GM19025 (cell line): ENCODE results near the gene RAD51B.
"Not testable (repeated sequence)": the region's sequence is repeated elsewhere in the genome, so short reads cannot be mapped to it uniquely, and the experiment has no call there.

ENCODE experiments used
- ATAC-seq: cut with Tn5 transposase; IDR thresholded peaks from one replicate; pipeline ENCODE4 v1.9.1; 2021; ENCODE audit warnings: mild to moderate bottlenecking, low read depth, moderate library complexity; ENCODE audit not compliant: unreplicated experiment

Gene RAD51B

DNA sequence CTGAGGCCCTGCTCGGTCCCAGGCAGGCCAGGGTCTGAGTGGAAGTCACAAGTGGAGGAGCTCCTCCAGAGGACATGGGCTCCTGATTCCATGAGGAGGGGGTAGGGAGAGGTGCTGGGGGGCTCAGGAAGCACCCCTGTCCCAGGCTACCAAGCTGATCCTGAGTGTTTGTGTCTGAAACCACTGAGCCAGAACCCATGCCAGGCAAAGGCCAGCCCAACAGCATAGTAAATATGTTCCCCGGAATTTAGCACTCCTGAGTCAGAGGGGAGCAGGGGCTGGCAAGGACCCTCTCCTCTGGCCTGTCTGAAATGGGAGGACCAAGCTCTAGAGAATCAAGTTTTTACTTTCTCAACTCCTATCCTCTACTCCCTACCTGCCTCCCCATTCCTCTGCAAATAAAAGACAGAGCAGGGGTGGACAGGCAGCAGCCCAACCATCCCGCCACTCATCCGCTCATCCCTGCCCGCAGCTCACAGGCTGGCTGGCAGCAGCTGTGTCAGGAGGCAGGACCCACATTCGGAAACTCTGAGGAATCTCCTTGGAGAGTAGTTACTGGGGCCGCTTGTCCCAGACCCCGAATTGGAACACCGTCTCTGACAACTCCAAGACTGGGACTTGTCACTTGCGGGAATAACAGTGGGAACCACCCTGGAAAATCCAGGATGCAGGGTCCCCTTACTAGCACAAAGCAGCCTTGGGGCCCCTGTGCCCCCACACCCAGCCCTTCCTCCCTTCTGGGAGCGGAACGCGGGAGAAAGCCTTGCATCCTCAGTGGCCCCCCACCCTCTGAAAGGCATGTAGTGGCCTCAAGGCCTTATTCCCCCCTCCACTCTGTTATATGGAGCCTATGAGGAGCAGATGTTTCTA is 870.7 kb downstream of the RAD51B start:
- no peak for ATAC-seq

DNA sequence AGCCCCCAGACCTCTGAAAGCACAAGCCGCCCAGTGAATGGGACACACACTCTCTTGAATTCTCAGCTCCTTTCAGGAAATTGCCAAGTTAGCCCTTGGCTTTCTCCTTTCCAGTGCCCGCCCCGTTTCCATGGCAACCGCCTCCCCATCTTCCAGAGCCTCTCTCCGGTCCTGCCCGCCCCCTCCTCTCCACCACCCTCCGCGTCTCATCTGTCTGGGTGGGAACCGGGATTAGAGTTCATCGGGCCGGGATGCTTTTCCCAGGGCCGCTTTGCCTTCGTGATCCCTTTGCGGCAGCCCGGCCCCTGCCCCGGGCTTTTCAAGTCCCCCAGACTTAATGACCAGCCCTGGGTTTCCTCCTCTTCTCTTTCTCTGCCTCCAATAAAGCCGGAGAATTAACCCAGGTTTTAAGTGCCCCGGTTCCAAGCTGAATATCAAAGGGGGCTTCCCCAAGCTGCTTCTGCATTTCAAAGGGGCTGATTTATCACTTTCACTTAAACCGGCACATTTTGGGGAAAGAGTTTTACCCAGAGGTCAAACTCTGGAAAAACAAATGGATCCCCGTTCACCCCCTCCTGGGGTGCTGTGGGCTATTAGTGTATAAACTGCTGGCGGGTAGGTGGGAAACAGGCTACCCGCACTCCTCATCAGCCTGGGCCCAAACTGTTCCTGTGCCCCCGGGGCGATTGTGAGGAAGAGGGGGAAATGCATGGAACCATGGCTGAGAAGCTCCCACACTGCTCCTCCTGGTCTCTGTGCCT is 871.6 kb downstream of the RAD51B start:
- no peak for ATAC-seq

DNA sequence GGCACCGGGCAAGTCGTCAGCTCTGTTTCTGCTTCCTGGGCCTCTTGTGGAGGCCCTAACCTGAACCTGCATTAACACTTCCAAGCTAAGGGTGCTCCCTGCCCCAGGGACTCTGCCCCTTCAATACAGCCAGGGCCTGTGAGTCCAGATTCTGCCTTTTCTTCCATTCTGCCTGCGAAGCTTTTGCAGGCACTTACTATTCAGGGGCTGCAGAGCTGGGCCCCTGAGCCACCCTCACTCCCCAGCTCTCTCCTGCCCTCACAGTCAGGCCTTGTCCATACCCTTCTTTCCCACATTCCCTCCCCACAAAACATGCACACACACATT is 872.2 kb downstream of the RAD51B start:
- no peak for ATAC-seq

DNA sequence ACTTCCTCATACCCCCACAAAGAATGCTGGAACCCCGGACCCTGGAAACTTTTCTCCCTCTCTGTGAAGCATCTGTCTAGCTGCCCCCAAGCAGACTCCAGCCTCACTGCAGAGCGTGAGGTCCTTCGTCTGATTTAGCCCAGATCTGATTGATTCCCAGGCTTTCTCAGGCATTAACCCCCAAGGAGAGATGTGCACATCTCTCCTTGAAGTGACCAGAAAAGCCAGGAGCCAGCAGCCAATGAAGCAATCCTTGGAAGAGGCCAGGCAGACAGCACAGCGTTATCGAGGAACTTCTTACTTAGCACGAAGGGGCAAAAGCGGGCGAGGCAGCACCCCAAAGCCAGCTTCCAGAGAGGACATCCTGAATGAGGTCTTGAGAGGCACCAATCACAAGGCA is 872.6 kb downstream of the RAD51B start:
- no peak for ATAC-seq

DNA sequence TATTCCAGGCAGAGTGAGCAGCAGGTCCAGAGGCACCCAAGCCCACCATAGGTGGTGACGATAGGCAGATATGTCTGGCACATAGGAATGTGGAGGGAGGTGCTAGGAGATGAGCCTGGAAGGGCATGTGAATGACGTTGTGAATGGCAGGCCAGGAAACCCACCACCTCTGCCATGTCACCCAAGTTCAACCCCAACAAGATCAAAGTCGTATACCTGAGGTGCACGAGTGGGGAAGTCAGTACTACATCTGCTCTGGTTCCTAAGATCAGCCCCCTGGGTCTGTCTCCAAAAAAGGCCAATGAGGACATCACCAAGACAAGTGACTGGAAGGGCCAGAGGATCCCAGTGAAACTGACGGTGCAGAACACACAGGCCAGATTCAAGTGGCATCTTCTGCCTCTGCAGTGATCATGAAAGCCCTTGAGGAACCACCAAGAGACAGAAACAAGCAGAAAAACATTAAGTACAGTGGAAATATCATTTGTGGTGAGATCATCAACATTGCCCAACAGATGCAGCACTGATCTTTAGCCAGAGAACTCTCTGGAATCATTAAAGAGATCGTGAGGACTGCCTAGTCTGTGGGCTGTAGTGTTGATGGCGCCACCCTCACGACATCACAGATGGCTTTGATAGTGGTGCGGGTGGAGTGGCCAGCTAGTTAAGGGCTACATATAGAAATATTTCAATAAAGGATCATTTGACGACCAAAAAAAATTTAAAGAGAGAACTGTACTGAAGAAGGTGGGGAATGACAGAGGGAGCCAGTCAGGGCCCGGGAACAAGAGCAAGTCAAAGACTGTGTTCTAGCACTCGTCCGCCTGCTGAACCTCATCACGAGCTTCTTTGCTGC is 873.6 kb downstream of the RAD51B start:
- ATAC-seq = no peak

DNA sequence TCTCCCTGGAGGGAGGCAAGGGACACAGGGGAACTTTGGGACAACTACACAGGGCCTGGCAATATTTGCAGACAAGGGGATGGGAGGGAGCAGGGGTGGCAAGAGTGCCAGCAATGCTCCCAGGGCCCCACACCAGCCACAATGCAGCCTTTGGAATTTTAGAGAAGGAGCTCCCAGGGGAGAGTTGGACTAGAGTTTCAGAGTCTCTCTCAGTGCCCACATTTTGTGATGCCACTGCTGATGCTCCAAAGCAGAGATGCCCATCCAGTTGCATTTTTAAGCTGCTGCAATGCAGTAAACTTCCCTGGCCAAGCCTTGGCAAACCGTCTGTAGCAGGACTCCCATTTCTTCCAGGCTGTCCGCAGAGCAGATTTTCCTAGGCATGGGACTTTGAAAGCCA is 874.3 kb downstream of the RAD51B start:
- no peak for ATAC-seq

DNA sequence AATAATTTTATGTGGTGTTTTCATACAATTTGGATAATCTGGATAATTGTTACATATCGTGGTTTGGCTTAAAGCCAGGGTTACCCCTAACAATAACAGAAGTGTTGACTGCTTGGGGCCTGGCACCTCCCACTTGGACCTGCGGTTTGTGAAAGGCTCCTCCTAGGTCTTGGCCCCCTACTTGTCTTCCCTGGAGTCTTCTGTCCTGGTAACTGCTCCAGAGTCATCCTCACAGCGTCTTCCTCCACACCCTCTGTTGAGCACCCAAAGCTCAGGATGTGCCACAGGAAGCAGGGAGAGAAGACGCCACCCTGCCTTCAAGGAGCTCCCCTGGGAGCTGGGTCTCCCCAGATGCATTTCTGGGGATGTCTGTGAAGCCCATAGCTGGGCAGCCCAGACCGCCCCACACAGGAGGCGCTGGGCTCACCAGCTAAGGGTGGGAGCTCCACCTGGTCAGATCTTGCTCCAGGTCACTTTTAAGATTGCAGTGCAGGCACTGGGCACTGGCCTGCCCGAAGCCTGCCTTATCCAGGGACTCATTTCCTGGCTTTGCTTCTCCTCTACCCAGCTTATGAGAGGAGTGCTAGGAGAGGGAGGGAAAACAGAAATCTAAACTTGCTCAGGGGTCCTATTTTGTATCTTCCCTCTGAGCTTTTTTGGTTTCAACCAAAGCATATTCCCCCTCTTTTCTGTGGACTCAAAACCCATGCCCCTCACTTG is 875.1 kb downstream of the RAD51B start:
- no peak for ATAC-seq

DNA sequence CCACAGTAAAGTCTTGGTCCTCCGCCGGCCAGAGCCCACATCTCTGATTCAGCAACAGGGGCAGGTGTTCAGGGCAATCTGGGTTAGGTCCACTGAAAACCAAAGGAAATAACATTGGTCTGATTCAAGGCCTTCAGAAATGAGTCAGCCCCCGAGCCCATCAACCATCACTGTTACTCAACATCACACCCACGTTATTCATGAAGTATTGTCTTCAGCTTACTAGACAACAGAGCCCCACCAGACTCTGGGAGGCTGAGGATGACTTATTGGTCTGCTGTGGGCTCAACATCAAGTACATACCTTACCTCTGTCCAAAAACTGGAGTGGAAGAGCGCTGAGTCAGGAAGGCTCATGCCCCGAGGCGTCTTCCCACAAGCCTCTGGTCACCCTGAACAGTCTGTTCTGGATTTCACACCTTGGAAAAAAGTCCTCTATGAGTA is 875.8 kb downstream of the RAD51B start:
- peak; percentile 85 for ATAC-seq

DNA sequence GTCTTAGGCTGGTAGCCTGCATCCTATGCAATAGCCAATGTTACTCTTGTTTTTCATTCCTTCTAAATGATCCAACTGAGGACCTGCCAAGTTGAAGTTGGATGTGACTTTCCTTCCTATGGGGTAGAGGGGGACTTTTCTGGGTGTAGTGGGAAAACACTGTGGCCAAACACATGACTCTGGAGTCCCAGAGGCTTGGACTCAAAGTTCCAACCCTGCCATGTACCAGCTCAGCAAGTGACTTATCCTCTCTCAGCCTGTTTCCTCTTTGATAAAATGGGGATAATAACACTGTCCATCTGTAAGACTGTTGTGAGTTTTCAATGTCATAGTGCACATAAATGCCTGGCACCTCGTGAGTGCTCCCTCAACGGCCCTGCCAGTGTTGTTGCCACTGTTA is 876.3 kb downstream of the RAD51B start:
- no peak for ATAC-seq

DNA sequence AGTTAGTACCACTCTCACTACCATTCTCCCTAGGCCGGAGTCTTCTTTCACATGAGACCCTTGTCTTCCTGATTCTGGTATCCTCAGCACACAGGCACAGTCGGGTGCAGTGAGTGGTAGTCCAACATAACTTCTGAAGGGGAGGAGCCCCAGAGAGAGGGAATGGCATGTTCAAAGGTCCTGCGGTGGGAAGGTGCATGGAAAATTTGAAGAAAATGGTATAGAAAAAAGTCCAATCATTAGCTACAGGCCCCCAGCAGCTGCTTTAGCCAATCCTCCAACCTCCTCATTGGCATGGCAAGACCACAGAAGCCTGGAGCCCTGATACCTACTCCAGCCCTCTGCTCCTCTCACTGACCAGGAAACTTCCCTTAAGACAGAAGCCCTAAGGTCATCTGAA is 876.7 kb downstream of the RAD51B start:
- no peak for ATAC-seq

DNA sequence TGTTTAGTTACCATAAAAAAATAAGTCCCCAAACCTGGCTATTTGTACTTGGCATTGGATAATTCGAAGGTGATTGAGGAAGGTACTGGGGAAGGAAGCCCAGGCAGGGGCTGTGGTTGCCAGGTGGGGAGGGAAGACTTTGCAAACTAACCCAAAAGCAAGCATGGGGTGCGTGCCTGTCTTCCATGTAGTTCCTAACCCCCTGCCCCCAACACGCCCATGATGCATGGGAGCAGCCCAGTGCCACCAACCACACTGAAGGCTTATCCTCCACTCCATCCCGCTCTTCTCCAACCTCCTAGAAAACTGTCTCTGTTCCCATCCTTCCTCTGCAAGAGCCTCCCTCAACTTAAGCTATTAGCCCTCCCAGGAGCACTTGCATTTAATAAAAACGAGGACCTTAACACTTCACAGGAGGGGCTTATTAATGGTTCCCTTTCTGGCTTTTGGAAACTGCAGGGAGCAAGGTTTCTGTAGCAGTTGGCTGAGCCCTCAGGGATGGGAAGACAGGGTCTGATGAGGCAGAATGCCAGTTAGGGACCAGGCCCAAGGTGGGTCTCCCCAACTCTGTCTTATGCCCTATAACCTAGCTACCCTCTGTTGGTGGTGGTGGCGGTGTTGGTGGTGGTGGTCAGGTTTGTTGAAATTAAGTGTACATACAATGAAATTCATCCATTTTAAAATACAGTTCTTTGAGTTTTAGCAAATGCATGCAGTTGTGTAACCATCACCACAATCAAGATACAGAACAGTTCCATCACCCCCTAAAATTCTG is 877.3 kb downstream of the RAD51B start:
- ATAC-seq = no peak

DNA sequence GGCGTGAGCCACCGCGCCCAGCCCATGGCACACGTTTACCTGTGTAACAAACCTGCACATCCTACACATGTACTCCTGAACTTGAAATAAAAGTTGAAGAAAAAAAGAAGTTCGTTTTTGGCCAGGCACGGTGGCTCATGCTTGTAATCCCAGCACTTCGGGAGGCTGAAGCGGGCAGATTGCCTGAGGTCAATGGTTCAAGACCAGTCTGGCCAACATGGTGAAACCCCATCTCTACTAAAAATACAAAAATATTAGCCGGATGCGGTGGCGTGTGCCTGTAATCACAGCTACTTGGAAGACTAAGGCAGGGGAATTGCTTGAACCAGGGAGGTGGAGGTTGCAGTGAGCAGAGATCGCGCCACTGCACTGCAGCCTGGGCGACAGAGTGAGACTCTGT is 879.2 kb downstream of the RAD51B start:
- not testable (repeated sequence) for ATAC-seq

DNA sequence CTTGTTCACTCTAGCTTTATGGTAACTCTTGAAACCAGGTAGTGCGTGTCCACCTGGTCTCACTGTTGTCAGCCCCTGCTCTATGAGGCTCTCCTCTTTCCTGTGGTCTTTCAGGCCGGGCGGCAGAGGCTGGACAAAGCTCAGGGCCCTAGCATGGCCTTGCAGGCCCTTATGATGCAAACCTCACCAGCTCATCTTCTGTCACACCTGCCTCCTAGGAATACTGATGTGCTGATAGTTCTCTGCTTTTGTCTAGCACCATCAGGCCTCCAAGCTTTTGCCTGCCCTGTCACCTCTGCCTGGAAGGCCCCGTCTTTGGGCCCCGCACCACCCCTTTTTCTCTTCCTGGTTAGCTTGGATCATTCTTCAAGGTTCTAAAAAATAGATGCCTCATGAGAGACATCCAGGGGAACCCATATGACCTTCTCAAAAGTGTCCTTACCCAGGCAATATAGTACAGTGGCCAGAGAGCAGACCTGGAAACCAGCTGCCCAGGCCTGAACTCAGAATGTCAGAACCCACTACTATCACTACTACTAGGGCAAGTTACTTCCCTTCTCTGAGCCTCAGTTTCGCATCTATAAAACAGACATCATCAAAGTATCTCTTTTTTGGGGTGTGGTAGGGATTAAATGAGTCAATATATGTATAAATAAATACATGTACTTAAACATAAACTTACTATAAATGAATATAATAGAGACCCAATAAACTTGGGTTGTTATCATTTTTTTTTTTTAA is 881.6 kb downstream of the RAD51B start:
- ATAC-seq = no peak

DNA sequence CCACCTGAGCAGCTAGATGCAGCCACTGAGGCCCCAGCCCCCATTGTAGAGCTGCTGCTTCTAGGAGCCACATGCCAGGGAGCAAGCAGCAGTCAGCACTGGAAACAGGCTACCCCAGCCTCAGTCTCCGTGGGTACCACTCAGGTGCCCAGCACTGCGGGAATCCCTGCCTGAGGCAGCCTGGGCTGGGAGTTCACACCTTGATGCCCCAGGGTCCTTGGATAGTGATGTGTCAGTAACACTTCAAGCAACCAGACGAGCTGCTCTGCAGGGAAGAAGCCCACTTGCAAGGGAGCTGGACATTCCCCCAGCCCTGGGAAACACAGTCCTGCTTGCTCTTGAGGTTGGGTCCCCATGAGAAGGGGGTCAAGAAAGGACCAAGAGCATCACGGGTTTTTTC is 882.6 kb downstream of the RAD51B start:
- no peak for ATAC-seq

DNA sequence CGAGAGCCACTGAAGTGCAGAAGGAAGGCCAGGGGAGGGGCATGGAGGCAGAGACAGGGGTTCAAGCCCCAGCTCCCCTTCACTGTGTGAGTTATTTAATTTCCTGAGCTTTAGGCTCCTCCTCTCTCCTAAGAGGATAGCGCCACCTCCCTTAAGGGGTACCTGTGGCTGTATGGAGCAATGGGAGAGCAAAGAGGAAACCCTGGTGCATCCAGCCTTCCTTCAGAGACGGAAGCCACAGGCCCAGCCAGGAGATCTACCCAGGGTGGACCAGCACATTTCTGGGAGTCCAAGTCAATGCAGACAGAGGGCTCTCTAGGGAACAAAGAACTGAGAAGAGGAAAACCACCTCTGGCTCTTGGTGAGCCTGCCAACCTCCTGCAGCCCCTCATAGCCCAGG is 883.0 kb downstream of the RAD51B start:
- ATAC-seq = no peak

DNA sequence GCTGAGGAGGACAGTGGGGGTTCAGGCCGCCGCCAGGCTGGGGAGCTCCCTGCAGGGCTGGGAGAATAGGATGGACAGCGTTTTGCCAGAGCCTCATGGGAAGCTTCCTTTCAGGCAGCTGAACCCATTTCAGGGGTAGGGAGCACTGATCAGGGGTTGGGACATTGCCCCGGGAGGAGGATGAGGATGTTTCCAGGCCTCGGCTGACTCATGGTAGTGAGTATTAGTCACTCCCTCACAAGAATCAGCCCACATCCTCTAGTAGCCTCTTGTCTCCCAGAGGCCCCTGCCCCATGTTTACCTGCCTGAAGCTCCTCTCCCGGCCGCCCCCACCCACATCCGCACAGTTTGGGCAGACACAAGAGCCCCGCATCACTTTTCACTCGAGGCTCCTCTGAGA is 883.5 kb downstream of the RAD51B start:
- ATAC-seq = no peak

DNA sequence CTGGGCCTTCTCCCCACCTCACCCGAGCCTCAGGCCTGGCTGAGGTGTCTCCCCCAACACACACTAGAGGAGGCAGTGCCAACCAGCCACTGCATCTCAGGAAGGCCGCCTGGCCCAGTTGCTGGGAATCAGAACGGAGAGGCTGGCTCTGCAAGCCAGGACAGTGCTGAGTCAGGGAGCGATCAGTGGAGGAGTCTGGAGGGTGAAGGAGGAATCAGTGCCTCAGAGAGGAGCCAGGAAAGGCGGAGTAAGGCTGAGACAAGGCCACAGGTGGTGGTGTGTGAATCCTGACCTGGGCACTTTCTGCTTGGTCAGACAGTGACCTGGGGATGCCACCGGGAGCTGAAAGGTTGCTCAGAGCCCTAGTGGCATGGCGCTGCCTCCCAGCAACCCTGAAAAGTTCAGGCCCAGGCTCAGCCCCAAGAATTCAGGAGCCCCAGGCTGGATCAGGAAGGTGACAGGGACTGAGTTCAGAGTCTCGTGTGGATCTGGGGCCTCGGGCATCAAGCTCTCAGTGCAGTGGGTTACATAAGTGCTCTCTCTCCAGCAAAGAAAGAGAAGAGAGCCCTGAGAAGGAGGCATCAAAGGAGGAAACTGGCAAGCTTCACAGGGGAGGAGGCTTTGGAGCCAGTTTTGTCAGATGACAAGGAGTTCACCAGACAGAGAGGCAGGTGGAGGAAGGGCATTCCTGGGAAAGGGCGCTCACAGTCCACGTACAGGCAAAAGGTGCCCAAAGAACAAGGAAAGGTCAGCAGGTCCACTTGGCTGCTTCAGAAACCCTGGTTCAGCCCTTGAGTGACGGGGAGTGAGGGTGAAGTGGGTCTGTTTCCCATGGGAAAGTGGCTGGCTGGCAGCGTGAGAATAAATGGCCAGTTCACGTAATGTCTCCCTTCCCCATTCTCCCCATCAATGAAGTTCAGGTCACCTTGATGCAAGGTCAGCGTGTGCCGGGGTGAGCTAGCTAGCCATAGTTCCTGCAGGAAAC is 885.4 kb downstream of the RAD51B start:
- no peak for ATAC-seq

DNA sequence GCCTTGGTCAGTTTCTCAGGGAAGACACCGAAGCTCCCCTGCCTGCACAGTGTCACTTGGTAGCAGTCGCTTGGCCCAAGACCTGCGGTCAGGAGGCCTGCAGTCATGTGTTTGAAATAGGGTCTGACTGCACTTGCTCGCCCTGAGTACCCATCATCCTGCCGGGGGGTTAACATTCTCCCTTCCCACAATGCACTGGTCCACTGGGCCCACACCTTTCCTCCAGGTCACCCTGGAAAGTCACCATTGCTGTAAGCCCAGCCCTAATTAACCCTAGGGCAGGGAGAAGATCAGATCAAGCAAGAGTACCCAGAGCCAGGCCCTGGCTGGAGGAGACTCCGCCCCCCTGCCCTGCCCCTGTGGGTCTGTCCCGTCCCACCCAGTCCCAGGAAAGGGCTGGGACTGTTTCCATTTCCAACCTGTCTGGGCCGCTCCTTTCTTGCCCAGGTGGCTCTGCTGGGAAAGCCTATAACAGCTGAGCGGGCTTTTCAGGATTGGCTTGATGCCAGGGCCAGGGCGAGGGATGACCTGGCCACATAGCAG is 886.2 kb downstream of the RAD51B start:
- no peak for ATAC-seq
